Measurements from ENCODE around the gene MGAT3.

The MGAT3 gene

GRCh38 chr22:39468487-39469325 is 11.9 kb downstream of the MGAT3 start:
- H3K4me1 ChIP-seq (ENCODE audit: control insufficient read depth in 5 of 5, insufficient read depth in 5 of 5, low read length in 5 of 5) = peaks cover 10 to 84% (median 81%) of the 10 kb centered on the region in 5 donors
- H3K27ac ChIP-seq (ENCODE audit: low read depth, low read length) = no peak overlapping the region
- no peak overlapping the region for H3K9ac ChIP-seq (ENCODE audit: low read length in 5 of 5)
- no peak overlapping the region for H3K4me3 ChIP-seq (ENCODE audit: low read depth in 1 of 5, low read length in 5 of 5)
- H3K27me3 ChIP-seq (ENCODE audit: control insufficient read depth in 5 of 5, insufficient read depth in 4 of 5, low read length in 5 of 5) = no peaks in the 10 kb centered on the region
- no peaks in the 10 kb centered on the region for H3K36me3 ChIP-seq (ENCODE audit: control insufficient read depth in 5 of 5, insufficient read depth in 5 of 5, low read length in 5 of 5)
- no peaks in the 10 kb centered on the region for H3K9me3 ChIP-seq (ENCODE audit: control insufficient read depth in 5 of 5, low read length in 5 of 5)

- no peak overlapping the region for H3K27ac ChIP-seq (ENCODE audit: low read depth, low read length)
These were observed 12.5 kb downstream of the MGAT3 start for GRCh38 chr22:39469326-39469680.

DNA sequence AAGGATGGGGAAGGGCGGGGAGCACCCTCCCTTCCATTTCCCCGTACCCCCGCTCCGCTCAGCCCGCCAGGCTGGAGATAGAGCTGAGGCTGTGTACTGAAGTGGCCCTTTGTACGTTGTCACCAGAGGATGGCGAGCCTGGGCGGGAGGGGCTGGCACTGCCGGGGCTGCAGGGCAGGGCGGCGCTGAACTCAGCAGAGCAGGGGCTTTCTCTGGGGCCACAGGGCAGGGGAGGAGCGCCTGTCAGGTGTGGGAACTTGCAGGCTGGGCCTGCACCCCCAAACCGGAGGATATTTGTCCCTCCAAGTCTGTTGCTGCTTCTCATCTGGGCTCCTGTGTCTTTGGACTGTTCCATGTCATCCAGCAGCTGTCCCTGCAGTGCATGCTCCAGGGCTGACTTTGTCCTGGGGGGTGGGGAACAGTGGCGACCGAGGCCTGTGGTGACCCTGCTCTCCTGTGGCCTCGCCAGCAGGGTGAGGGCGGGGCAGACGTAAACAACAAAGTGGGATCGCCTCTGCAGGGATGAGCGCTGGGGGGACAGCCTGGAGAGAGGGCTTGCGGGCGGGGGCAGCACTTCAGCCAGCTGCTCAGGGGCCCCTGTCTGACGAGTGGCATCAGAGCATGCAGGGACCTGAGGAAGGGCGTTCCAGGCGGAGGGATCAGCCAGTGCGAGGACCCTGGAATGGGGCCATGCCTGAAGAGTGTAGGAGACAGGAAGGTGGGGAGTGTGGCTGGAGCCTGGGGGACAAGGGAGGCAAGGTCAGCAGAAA is 13.1 kb downstream of the MGAT3 start:
- Histone ChIP-seq H3K27me3 (ENCODE audit: control insufficient read depth in 5 of 5, insufficient read depth in 4 of 5, low read length in 5 of 5) (no peaks in the 10 kb centered on the region), H3K36me3 (ENCODE audit: control insufficient read depth in 5 of 5, insufficient read depth in 5 of 5, low read length in 5 of 5) (no peaks in the 10 kb centered on the region), H3K9ac (ENCODE audit: low read length in 5 of 5) (peak overlapping the region in 1 of 5 donors; percentile 38), H3K4me1 (ENCODE audit: control insufficient read depth in 5 of 5, insufficient read depth in 5 of 5, low read length in 5 of 5) (peaks cover 10 to 87% (median 83%) of the 10 kb centered on the region in 5 donors), H3K9me3 (ENCODE audit: control insufficient read depth in 5 of 5, low read length in 5 of 5) (no peaks in the 10 kb centered on the region), H3K27ac (ENCODE audit: low read depth, low read length) (peak overlapping the region; percentile 40), H3K4me3 (ENCODE audit: low read depth in 1 of 5, low read length in 5 of 5) (no peak overlapping the region)

More at GRCh38 chr22:39469326-39469680, 12.5 kb downstream of the MGAT3 start:
- Histone ChIP-seq H3K27me3 (ENCODE audit: control insufficient read depth in 5 of 5, insufficient read depth in 4 of 5, low read length in 5 of 5) (no peaks in the 10 kb centered on the region), H3K4me1 (ENCODE audit: control insufficient read depth in 5 of 5, insufficient read depth in 5 of 5, low read length in 5 of 5) (peaks cover 10 to 83% (median 81%) of the 10 kb centered on the region in 5 donors), H3K9me3 (ENCODE audit: control insufficient read depth in 5 of 5, low read length in 5 of 5) (no peaks in the 10 kb centered on the region), H3K36me3 (ENCODE audit: control insufficient read depth in 5 of 5, insufficient read depth in 5 of 5, low read length in 5 of 5) (no peaks in the 10 kb centered on the region), H3K4me3 (ENCODE audit: low read depth in 1 of 5, low read length in 5 of 5) (no peak overlapping the region), H3K9ac (ENCODE audit: low read length in 5 of 5) (no peak overlapping the region)

DNA sequence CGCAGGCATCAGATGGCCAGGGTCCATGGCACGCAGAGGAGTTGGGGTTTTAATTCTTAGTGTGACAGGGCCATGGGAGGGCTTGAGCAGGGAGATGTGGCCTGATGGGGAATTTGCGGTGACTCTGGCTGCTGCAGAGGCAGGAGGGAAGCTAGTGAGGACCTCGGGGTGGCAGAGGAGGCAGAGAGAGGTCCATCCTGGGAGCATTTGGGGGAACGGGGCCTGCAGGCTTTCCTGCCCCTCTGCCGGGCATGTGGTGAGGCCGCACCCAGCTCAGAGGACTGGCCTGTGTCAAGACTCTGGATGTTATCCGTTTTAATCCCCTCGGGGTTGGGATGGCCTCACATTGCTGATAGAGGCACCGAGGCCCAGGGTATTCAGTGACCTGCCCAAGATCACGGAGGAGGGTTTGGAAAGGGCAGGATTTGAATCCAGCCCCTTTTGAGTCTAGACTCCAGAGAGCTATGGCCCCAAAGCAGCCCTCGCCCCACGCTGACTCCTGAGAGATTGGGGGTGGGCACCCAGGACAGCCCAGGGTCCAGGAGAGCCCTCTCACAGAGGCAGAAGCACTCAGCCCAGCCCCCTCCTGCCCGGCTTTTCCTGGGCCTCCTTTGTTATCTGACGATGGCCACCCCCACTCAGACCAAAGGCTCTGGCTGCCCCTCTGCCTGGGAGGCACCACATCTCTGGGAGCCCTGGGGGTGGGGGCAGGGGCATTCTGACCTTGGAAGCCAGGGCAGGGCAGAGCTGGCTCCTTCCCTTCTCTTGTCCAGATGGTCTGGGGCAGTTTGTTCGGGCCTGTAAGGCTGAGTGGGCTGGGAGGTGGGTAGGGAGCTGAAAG is 13.9 kb downstream of the MGAT3 start:
- H3K4me1 ChIP-seq (ENCODE audit: control insufficient read depth in 5 of 5, insufficient read depth in 5 of 5, low read length in 5 of 5) = peaks cover 10 to 87% (median 81%) of the 10 kb centered on the region in 5 donors
- no peak overlapping the region for H3K4me3 ChIP-seq (ENCODE audit: low read depth in 1 of 5, low read length in 5 of 5)
- H3K27ac ChIP-seq (ENCODE audit: low read depth, low read length) = peak overlapping the region; percentile 40
- H3K36me3 ChIP-seq (ENCODE audit: control insufficient read depth in 5 of 5, insufficient read depth in 5 of 5, low read length in 5 of 5) = no peaks in the 10 kb centered on the region
- no peaks in the 10 kb centered on the region for H3K9me3 ChIP-seq (ENCODE audit: control insufficient read depth in 5 of 5, low read length in 5 of 5)
- H3K9ac ChIP-seq (ENCODE audit: low read length in 5 of 5) = peak overlapping the region in 1 of 5 donors; percentile 38
- H3K27me3 ChIP-seq (ENCODE audit: control insufficient read depth in 5 of 5, insufficient read depth in 4 of 5, low read length in 5 of 5) = no peaks in the 10 kb centered on the region

GRCh38 chr22:39471381-39472141 is 14.7 kb downstream of the MGAT3 start:
- H3K27ac ChIP-seq (ENCODE audit: low read depth, low read length) = peak overlapping the region; percentile 40
- H3K4me3 ChIP-seq (ENCODE audit: low read depth in 1 of 5, low read length in 5 of 5) = peak overlapping the region in 1 of 5 donors; percentile 6
- no peaks in the 10 kb centered on the region for H3K27me3 ChIP-seq (ENCODE audit: control insufficient read depth in 5 of 5, insufficient read depth in 4 of 5, low read length in 5 of 5)
- H3K36me3 ChIP-seq (ENCODE audit: control insufficient read depth in 5 of 5, insufficient read depth in 5 of 5, low read length in 5 of 5) = no peaks in the 10 kb centered on the region
- H3K9me3 ChIP-seq (ENCODE audit: control insufficient read depth in 5 of 5, low read length in 5 of 5) = no peaks in the 10 kb centered on the region
- peak overlapping the region in 3 of 5 donors; percentile 18 to 48 (median 18) for H3K9ac ChIP-seq (ENCODE audit: low read length in 5 of 5)
- H3K4me1 ChIP-seq (ENCODE audit: control insufficient read depth in 5 of 5, insufficient read depth in 5 of 5, low read length in 5 of 5) = peaks cover 14 to 85% (median 81%) of the 10 kb centered on the region in 5 donors

DNA sequence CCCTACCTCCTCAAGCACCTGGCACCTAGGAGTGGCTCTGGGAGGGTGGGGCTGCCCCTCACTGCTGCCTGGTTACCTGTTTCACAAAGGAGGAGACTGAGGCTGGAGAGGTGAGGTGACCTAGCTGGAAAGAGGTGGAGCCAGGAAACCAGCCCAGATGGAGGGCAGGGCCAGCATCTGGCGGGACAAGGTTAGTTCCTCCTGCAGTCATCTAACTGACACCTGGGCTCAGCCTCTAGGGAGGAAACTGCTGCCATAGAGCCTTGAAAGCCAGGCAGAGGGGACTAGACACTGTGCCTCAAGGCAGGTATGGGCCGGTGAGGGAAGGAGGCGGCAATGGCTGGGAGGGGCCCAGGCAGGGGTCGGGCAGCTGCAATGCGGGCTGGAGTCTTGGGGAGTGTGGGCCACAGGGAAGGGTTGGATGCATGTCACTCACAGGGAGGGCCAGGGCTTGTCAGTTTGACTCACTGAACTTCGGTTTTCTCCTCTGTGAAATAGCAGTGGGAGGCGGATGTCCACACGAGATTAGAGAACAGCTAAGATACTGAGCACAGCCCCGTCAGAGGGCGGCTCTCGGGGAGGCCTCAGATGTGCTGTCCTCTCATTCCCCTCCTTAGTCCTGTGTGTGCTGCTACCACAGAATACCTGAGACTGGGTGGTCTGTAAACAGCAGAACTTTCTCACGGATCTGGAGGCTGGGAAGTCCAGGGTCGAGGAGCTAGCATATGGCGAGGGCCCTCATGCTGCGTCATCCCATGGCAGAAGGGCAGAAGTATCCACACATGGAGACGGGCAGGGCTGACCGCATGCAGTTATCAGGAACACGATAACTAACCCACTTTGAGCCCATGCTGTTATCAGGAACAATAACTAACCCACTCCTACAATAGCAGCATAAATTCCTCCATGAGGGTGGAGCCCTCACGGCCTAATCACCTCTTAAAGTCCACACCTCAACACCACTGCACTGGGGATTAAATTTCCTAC is 16.1 kb downstream of the MGAT3 start:
- Histone ChIP-seq H3K4me3 (ENCODE audit: low read depth in 1 of 5, low read length in 5 of 5) (no peak overlapping the region), H3K27ac (ENCODE audit: low read depth, low read length) (peak overlapping the region; percentile 37), H3K36me3 (ENCODE audit: control insufficient read depth in 5 of 5, insufficient read depth in 5 of 5, low read length in 5 of 5) (no peaks in the 10 kb centered on the region)

DNA sequence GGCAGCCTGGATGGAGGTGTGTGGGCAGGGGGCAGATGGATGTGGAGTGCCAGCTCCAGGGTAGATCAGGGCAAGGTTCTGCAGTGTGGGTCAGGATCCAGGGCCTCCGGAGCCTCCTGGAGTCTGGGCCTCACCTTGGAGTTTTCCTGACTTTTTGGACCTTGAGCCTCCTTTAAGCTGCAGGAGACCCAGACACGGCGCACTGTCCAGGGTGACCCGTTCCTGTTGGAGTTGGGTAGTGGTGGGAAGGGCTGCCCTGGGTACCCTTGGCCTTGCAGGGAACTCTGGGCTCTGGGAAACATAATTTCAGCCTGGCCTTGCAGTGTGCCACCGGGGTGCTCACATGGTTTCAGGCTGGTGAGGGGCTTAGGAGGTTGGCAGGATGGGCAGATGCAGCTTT is 17.0 kb downstream of the MGAT3 start:
- H3K9me3 ChIP-seq (ENCODE audit: control insufficient read depth in 5 of 5, low read length in 5 of 5) = no peaks in the 10 kb centered on the region
- peak overlapping the region; percentile 16 for H3K27ac ChIP-seq (ENCODE audit: low read depth, low read length)
- no peaks in the 10 kb centered on the region for H3K27me3 ChIP-seq (ENCODE audit: control insufficient read depth in 5 of 5, insufficient read depth in 4 of 5, low read length in 5 of 5)
- H3K36me3 ChIP-seq (ENCODE audit: control insufficient read depth in 5 of 5, insufficient read depth in 5 of 5, low read length in 5 of 5) = no peaks in the 10 kb centered on the region
- peaks cover 9 to 82% (median 74%) of the 10 kb centered on the region in 5 donors for H3K4me1 ChIP-seq (ENCODE audit: control insufficient read depth in 5 of 5, insufficient read depth in 5 of 5, low read length in 5 of 5)
- no peak overlapping the region for H3K4me3 ChIP-seq (ENCODE audit: low read depth in 1 of 5, low read length in 5 of 5)
- peak overlapping the region in 1 of 5 donors; percentile 14 for H3K9ac ChIP-seq (ENCODE audit: low read length in 5 of 5)

More for the DNA sequence above, 16.1 kb downstream of the MGAT3 start:
- no peaks in the 10 kb centered on the region for H3K9me3 ChIP-seq (ENCODE audit: control insufficient read depth in 5 of 5, low read length in 5 of 5)
- no peak overlapping the region for H3K9ac ChIP-seq (ENCODE audit: low read length in 5 of 5)
- H3K4me1 ChIP-seq (ENCODE audit: control insufficient read depth in 5 of 5, insufficient read depth in 5 of 5, low read length in 5 of 5) = peaks cover 9 to 83% (median 73%) of the 10 kb centered on the region in 5 donors
- H3K27me3 ChIP-seq (ENCODE audit: control insufficient read depth in 5 of 5, insufficient read depth in 4 of 5, low read length in 5 of 5) = no peaks in the 10 kb centered on the region

GRCh38 chr22:39474351-39475111 is 17.7 kb downstream of the MGAT3 start:
- no peaks in the 10 kb centered on the region for H3K9me3 ChIP-seq (ENCODE audit: control insufficient read depth in 5 of 5, low read length in 5 of 5)
- H3K9ac ChIP-seq (ENCODE audit: low read length in 5 of 5) = peak overlapping the region in 2 of 5 donors; percentile 14 to 39
- H3K27me3 ChIP-seq (ENCODE audit: control insufficient read depth in 5 of 5, insufficient read depth in 4 of 5, low read length in 5 of 5) = no peaks in the 10 kb centered on the region
- no peaks in the 10 kb centered on the region for H3K36me3 ChIP-seq (ENCODE audit: control insufficient read depth in 5 of 5, insufficient read depth in 5 of 5, low read length in 5 of 5)
- peaks cover 9 to 77% (median 70%) of the 10 kb centered on the region in 5 donors for H3K4me1 ChIP-seq (ENCODE audit: control insufficient read depth in 5 of 5, insufficient read depth in 5 of 5, low read length in 5 of 5)
- peak overlapping the region; percentile 16 for H3K27ac ChIP-seq (ENCODE audit: low read depth, low read length)
- H3K4me3 ChIP-seq (ENCODE audit: low read depth in 1 of 5, low read length in 5 of 5) = no peak overlapping the region

All from subcutaneous abdominal adipose tissue (tissue), 5 donors.